Measurements from ENCODE around the gene PPP3CB.

Gene PPP3CB

DNA sequence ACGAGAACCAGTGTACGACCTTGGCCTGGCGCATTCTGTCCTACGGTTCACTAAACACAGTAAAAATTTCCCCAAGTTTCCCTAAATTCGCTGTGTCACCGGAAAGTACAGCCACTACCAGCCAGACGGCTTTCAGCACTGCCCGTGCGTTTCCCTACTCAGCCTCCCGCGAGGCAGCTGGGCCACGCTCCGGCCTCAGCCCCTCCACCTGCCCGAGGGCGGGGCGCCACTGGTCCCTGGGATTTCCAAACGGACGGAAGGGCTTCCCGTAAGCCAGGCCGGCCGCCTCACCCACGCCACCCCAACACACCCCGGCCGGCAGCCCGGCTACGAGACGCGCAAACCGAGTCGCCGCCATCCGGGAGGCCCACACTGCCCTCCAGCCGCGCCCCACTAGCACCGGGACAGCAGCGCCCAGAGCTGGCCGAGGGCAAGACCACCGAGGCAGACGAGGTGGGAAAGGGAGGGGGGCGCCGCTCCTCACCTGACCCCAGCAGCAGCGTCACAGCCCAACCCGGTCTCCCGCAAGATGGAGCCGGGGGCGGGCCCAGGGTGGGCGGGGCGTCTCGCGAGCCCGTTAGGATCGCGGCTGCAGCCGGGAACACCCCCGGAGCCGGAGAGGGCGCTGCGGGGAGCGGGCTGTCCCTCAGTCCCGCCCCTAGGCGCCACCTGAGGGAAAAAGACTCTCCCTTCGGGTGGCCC, 82.1 kb downstream of the PPP3CB start, which contains the start of gene ANXA7:
TSS of gene ANXA7 (minus strand) at position 531 of the 702 bp plus-strand sequence. CDS start 13,202 bp downstream, outside the sequence.
- H3K4me1 ChIP-seq (ENCODE audit: control insufficient read depth, insufficient read depth, low read length), result peaks cover 25% of the 10 kb centered on the region
- no peaks in the 10 kb centered on the region for H3K27me3 ChIP-seq (replicated peaks; ENCODE audit: control insufficient read depth, insufficient read depth, low read length)
- no peaks in the 10 kb centered on the region for H3K9me3 ChIP-seq (ENCODE audit: control insufficient read depth, low read length)
- H3K9ac ChIP-seq (ENCODE audit: low read length), result peak within 1 kb of the TSS; percentile 94
- DNase-seq (ENCODE audit: low read depth), result peak; percentile 97
- H3K36me3 ChIP-seq (ENCODE audit: control insufficient read depth, insufficient read depth, low read length, severe bottlenecking), result no peaks in the 10 kb centered on the region
- peak within 1 kb of the TSS; percentile 88 for H3K4me3 ChIP-seq (ENCODE audit: low read length)

DNA sequence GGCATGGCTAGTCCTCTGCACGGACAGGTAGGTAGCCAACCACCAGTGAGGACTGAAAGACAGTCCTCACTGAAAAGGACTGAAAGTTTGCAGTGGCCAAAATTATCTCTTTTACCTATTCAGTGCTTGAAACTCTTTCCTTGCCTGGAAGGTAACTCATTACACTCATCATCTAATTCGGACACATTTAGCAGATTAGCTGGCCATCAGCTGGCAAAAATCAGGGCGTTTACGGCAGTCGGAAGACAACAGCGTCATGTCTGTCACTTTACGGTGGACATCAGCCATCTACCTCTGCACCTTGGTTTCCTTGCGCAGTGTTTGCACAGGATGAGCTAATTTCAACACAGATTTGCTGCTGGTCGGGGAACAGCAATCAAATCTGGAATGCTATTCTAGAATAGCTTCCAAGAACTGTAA, 82.7 kb downstream of the PPP3CB start:
- DNase-seq (ENCODE audit: low read depth), result no peak

DNA sequence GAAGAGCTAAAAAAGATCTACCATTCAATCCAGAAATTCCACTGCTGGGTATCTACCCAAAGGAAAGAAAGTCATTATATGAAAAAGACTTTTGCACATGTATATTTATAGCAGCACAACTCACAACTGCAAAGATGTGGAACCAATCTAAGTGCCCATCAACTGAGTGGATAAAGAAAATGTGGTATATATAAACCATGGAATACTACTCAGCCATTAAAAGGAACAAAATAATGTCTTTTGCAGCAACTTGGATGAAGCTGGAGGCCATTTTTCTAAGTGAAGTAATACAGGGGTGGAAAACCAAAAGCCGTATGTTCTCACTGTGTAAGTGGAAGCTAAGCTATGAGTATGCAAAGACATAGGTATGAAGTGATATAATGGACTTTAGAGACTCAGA, 84.9 kb downstream of the PPP3CB start:
- Histone ChIP-seq H3K27me3 (replicated peaks; ENCODE audit: control insufficient read depth, insufficient read depth, low read length) (no peaks in the 10 kb centered on the region), H3K9ac (ENCODE audit: low read length) (no peak overlapping the region), H3K9me3 (ENCODE audit: control insufficient read depth, low read length) (no peaks in the 10 kb centered on the region), H3K36me3 (ENCODE audit: control insufficient read depth, insufficient read depth, low read length, severe bottlenecking) (peaks cover 15% of the 10 kb centered on the region), H3K4me3 (ENCODE audit: low read length) (no peak overlapping the region), H3K4me1 (ENCODE audit: control insufficient read depth, insufficient read depth, low read length) (peaks cover 36% of the 10 kb centered on the region)
- DNase-seq (ENCODE audit: low read depth), result no peak

More for the DNA sequence above, 82.7 kb downstream of the PPP3CB start:
- Histone ChIP-seq H3K9me3 (ENCODE audit: control insufficient read depth, low read length) (no peaks in the 10 kb centered on the region), H3K9ac (ENCODE audit: low read length) (peak overlapping the region; percentile 94), H3K27me3 (replicated peaks; ENCODE audit: control insufficient read depth, insufficient read depth, low read length) (no peaks in the 10 kb centered on the region), H3K4me3 (ENCODE audit: low read length) (peak overlapping the region; percentile 88), H3K4me1 (ENCODE audit: control insufficient read depth, insufficient read depth, low read length) (peaks cover 30% of the 10 kb centered on the region), H3K36me3 (ENCODE audit: control insufficient read depth, insufficient read depth, low read length, severe bottlenecking) (no peaks in the 10 kb centered on the region)

DNA sequence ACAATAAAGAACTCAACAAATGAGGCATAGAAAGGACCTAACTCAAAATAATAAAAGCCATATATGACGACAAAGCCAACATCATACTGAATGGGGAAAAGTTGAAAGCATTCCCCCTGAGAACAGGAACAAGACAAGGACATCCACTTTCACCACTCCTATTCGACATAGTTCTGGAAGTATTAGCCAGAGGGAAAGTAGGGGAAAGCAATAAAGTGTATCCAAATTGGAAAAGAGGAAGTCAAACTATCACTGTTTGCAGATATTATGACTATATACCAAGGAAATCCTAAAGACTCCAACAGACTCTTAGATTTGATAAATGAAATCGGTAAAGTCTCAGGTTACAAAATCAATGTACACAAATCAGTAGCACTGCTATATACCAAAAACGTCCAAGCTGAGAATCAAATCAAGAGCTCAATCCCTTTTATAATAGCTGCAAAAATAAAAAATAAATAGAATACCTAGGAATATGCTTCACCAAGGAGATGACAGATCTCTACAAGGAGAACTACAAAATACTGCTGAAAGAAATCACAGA, 86.8 kb downstream of the PPP3CB start:
- Histone ChIP-seq H3K4me3 (ENCODE audit: low read length) (no peak overlapping the region), H3K9ac (ENCODE audit: low read length) (no peak overlapping the region), H3K9me3 (ENCODE audit: control insufficient read depth, low read length) (no peaks in the 10 kb centered on the region), H3K36me3 (ENCODE audit: control insufficient read depth, insufficient read depth, low read length, severe bottlenecking) (peaks cover 15% of the 10 kb centered on the region), H3K4me1 (ENCODE audit: control insufficient read depth, insufficient read depth, low read length) (peaks cover 36% of the 10 kb centered on the region), H3K27me3 (replicated peaks; ENCODE audit: control insufficient read depth, insufficient read depth, low read length) (no peaks in the 10 kb centered on the region)
- DNase-seq (ENCODE audit: low read depth), result no peak

DNA sequence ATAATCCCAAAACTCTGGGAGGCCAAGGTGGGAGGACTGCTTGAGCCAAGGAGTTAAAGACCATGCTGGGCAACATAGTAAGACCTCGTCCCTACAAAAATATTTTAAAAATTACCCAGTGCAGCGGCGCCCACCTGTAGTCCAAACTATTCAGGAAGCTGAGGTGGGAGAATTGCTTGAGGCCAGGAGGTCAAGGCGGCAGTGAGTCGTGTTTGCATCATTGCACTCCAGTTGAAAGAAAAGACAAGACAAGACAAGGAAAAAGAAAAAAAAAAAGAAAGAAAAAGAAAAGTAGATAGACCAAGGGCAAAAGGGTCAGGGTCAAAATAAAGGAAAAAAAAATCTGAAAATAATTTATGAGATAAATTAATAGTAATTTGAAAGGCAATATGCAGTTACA, 87.8 kb downstream of the PPP3CB start:
- no peak overlapping the region for H3K9ac ChIP-seq (ENCODE audit: low read length)
- H3K36me3 ChIP-seq (ENCODE audit: control insufficient read depth, insufficient read depth, low read length, severe bottlenecking), result peaks cover 20% of the 10 kb centered on the region
- DNase-seq (ENCODE audit: low read depth), result no peak
- no peaks in the 10 kb centered on the region for H3K9me3 ChIP-seq (ENCODE audit: control insufficient read depth, low read length)
- no peak overlapping the region for H3K4me3 ChIP-seq (ENCODE audit: low read length)
- peaks cover 36% of the 10 kb centered on the region for H3K4me1 ChIP-seq (ENCODE audit: control insufficient read depth, insufficient read depth, low read length)
- no peaks in the 10 kb centered on the region for H3K27me3 ChIP-seq (replicated peaks; ENCODE audit: control insufficient read depth, insufficient read depth, low read length)

DNA sequence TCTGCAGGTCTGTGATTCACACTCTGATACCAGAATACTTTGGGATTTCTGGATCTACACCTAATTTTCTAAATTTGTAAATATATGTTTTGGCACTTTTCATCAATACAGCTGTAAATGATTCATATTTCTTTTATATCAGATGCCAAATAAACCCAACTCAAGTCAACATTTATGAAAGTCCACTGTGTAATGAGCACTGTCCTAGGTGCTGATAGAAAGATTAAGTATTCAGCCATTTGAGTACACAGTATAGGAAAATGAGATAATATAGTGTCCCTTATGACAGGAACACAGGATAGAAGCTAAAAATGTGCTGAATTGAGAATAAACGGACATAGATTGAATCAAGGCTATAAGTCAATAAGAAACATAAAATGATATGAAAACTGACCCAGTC, 88.3 kb downstream of the PPP3CB start:
- peaks cover 36% of the 10 kb centered on the region for H3K4me1 ChIP-seq (ENCODE audit: control insufficient read depth, insufficient read depth, low read length)
- DNase-seq (ENCODE audit: low read depth), result no peak
- H3K9ac ChIP-seq (ENCODE audit: low read length), result no peak overlapping the region
- H3K4me3 ChIP-seq (ENCODE audit: low read length), result no peak overlapping the region
- H3K36me3 ChIP-seq (ENCODE audit: control insufficient read depth, insufficient read depth, low read length, severe bottlenecking), result peaks cover 20% of the 10 kb centered on the region
- H3K9me3 ChIP-seq (ENCODE audit: control insufficient read depth, low read length), result no peaks in the 10 kb centered on the region
- no peaks in the 10 kb centered on the region for H3K27me3 ChIP-seq (replicated peaks; ENCODE audit: control insufficient read depth, insufficient read depth, low read length)

DNA sequence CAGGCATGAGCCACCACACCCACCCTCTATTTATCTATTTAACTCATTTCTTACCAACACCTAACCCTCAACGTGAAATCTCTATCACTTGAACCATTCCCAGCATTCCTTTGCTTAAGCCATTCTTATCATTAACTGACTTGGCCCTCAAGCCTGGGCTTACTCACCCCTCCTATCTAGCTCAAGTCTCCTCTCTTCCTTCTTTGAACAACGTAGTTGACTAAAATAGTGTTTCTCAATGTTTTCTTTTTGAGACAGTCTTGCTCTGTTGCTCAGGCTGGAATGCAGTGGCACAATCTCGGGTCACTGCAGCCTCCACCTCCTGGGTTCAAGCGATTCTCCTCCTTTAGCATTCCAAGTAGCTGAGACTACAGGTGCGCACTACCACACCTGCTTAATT, 89.0 kb downstream of the PPP3CB start:
- H3K9me3 ChIP-seq (ENCODE audit: control insufficient read depth, low read length), result no peaks in the 10 kb centered on the region
- H3K27me3 ChIP-seq (replicated peaks; ENCODE audit: control insufficient read depth, insufficient read depth, low read length), result no peaks in the 10 kb centered on the region
- H3K36me3 ChIP-seq (ENCODE audit: control insufficient read depth, insufficient read depth, low read length, severe bottlenecking), result peaks cover 20% of the 10 kb centered on the region
- peaks cover 32% of the 10 kb centered on the region for H3K4me1 ChIP-seq (ENCODE audit: control insufficient read depth, insufficient read depth, low read length)
- no peak overlapping the region for H3K4me3 ChIP-seq (ENCODE audit: low read length)
- DNase-seq (ENCODE audit: low read depth), result no peak
- no peak overlapping the region for H3K9ac ChIP-seq (ENCODE audit: low read length)

DNA sequence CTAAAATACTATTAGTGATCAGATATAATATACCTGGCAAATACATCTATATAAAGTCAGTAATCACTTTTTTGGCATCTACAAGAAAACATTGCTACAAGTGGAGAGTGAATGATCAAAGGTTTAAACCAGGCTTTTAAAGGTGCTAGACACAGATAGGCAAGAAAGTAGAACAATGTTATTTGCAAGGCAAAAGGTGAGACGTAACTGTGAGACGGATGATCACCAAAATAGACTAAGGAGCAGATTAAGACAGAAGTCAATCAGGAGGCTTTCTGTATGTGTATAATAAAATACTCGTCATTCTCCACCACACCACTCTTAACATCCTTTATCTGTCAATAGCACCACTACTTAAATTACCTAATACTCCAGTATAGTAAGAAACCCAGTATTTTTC, 90.3 kb downstream of the PPP3CB start:
- H3K4me3 ChIP-seq (ENCODE audit: low read length), result no peak overlapping the region
- H3K4me1 ChIP-seq (ENCODE audit: control insufficient read depth, insufficient read depth, low read length), result peaks cover 26% of the 10 kb centered on the region
- no peaks in the 10 kb centered on the region for H3K9me3 ChIP-seq (ENCODE audit: control insufficient read depth, low read length)
- no peak for DNase-seq (ENCODE audit: low read depth)
- H3K27me3 ChIP-seq (replicated peaks; ENCODE audit: control insufficient read depth, insufficient read depth, low read length), result no peaks in the 10 kb centered on the region
- peaks cover 21% of the 10 kb centered on the region for H3K36me3 ChIP-seq (ENCODE audit: control insufficient read depth, insufficient read depth, low read length, severe bottlenecking)
- H3K9ac ChIP-seq (ENCODE audit: low read length), result no peak overlapping the region

DNA sequence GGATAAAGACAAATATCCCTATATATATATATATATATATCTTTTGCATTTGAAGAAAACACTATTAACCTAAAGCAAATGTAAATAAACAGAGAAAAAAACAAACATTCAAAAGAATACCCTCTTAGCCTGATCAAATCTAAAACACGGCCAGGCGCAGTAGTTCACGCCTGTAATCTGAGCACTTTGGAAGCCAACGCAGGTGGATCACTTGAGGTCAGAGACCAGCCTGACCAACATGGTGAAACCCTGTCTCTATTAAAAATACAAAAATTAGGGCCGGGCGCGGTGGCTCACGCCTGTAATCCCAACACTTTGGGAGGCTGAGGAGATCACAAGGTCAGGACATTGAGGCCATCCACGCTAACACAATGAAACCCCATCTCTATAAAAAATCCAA, 91.1 kb downstream of the PPP3CB start:
- Histone ChIP-seq H3K4me1 (ENCODE audit: control insufficient read depth, insufficient read depth, low read length) (peaks cover 30% of the 10 kb centered on the region), H3K27me3 (replicated peaks; ENCODE audit: control insufficient read depth, insufficient read depth, low read length) (no peaks in the 10 kb centered on the region), H3K36me3 (ENCODE audit: control insufficient read depth, insufficient read depth, low read length, severe bottlenecking) (peaks cover 24% of the 10 kb centered on the region), H3K4me3 (ENCODE audit: low read length) (no peak overlapping the region), H3K9ac (ENCODE audit: low read length) (no peak overlapping the region), H3K9me3 (ENCODE audit: control insufficient read depth, low read length) (no peaks in the 10 kb centered on the region)
- no peak for DNase-seq (ENCODE audit: low read depth)

DNA sequence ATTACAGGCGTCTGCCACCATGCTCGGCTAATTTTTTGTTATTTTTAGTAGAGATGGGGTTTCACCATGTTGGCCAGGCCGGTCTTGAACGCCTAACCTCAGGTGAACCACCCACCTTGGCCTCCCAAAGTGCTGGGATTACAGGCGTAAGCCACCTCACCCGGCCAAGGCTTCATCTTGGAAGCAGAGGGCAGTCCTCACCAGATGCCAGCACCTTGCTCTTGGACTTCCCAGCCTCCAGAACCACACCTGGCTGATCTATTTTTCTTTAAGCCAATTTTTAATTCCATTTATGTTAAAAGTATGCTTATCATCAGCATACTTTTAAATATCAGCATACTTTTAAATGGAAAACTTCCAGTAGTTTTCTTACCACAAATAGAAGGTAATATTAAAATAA, 94.2 kb downstream of the PPP3CB start:
- Histone ChIP-seq H3K4me3 (ENCODE audit: low read length) (no peak overlapping the region), H3K36me3 (ENCODE audit: control insufficient read depth, insufficient read depth, low read length, severe bottlenecking) (peaks cover 37% of the 10 kb centered on the region), H3K4me1 (ENCODE audit: control insufficient read depth, insufficient read depth, low read length) (peaks cover 6% of the 10 kb centered on the region), H3K9ac (ENCODE audit: low read length) (no peak overlapping the region), H3K27me3 (replicated peaks; ENCODE audit: control insufficient read depth, insufficient read depth, low read length) (no peaks in the 10 kb centered on the region), H3K9me3 (ENCODE audit: control insufficient read depth, low read length) (no peaks in the 10 kb centered on the region)
- no peak for DNase-seq (ENCODE audit: low read depth)

DNA sequence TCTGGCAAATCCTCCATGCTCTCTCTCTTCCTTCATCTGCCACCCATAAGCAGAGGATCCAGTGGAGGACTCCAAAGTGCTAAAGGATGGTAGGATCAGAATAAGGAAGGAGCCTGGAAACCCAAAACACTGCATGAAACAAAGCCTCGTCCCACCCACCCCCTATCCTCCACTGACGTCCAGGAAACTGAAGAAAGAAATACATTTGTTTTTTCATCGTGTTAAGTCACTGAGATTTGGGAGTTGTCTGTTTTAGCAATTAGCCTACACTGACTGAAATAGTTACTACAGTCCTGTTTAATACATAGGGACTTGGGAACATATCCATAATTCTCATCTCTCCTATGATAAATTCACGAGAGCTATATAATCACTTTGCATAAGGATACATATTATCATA, 96.8 kb downstream of the PPP3CB start:
- DNase-seq (ENCODE audit: low read depth), result no peak
- Histone ChIP-seq H3K9me3 (ENCODE audit: control insufficient read depth, low read length) (no peaks in the 10 kb centered on the region), H3K4me1 (ENCODE audit: control insufficient read depth, insufficient read depth, low read length) (peaks cover 5% of the 10 kb centered on the region), H3K36me3 (ENCODE audit: control insufficient read depth, insufficient read depth, low read length, severe bottlenecking) (peaks cover 59% of the 10 kb centered on the region), H3K4me3 (ENCODE audit: low read length) (no peak overlapping the region), H3K9ac (ENCODE audit: low read length) (no peak overlapping the region), H3K27me3 (replicated peaks; ENCODE audit: control insufficient read depth, insufficient read depth, low read length) (no peaks in the 10 kb centered on the region)
